ENCODE measurements around the gene SOX10. TPM values are rescaled to one million over a fixed set of nuclear protein-coding genes. Genes with fewer than 3 reads are reported as not detected.
A peak's percentile ranks its signal among the peaks of the same experiment; 100 is the strongest.

The SOX10 gene
- total RNA-seq, 2 experiments from 2014 or later = not detected

- intact Hi-C loops (cut with DNase I, micrococcal nuclease) = no loop called here
Measured at GRCh38 chr22:38012604-38013072, 28.3 kb upstream of the SOX10 start.

GRCh38 chr22:38009000-38009806, 24.8 kb upstream of the SOX10 start:
- no peaks in the 10 kb centered on the region for H3K9me3 ChIP-seq (ENCODE audit: control insufficient read depth in 1 of 2, insufficient read depth in 1 of 2, low read length in 2 of 2)
- ATAC-seq (ENCODE audit: poor library complexity) (no peak), DNase-seq (peak in 1 of 14 experiments; percentile 31)
- Mint-ChIP-seq H3K36me3 (ENCODE audit: low read depth) (no peaks in the 10 kb centered on the region), H3K27ac (no peak overlapping the region), H3K4me3 (no peak overlapping the region), H3K9me3 (no peaks in the 10 kb centered on the region), H3K27me3 (no peaks in the 10 kb centered on the region), H3K4me1 (ENCODE audit: low read depth) (no peaks in the 10 kb centered on the region)
- POLR2A ChIA-PET = no interaction called here
- no peaks in the 10 kb centered on the region for H3K27me3 ChIP-seq (ENCODE audit: control insufficient read depth in 1 of 2, insufficient read depth in 2 of 2, low read length in 2 of 2)
- H3K36me3 ChIP-seq (ENCODE audit: insufficient read depth, low read length) = no peaks in the 10 kb centered on the region
- CTCF ChIA-PET = no interaction called here
- no peak overlapping the region for H3K4me3 ChIP-seq (ENCODE audit: low read length)
- intact Hi-C loops (cut with DNase I, micrococcal nuclease) = no loop called here
- H3K27ac ChIP-seq (ENCODE audit: low read depth in 1 of 2, low read length in 2 of 2) = no peak overlapping the region
- H3K4me1 ChIP-seq (ENCODE audit: insufficient read depth, low read length) = no peaks in the 10 kb centered on the region
- TF ChIP-seq CTCF (IDR thresholded peaks at IDR 0.05) = no peak

More at GRCh38 chr22:38012604-38013072, 28.3 kb upstream of the SOX10 start:
- ATAC-seq (ENCODE audit: poor library complexity) (no peak), DNase-seq (no peak)
- TF ChIP-seq CTCF (IDR thresholded peaks at IDR 0.05) = no peak
- no peaks in the 10 kb centered on the region for H3K4me1 ChIP-seq (ENCODE audit: insufficient read depth, low read length)
- H3K36me3 ChIP-seq (ENCODE audit: insufficient read depth, low read length) = no peaks in the 10 kb centered on the region
- ChIA-PET POLR2A (no interaction called here), CTCF (interaction anchor here (0.7 kb wide), 1 partner anchor 190 kb away, joined by 3 read pairs; no protein-coding TSS in a partner anchor)
- Mint-ChIP-seq H3K9me3 (no peaks in the 10 kb centered on the region), H3K27me3 (no peaks in the 10 kb centered on the region), H3K27ac (no peak overlapping the region), H3K4me1 (ENCODE audit: low read depth) (no peaks in the 10 kb centered on the region), H3K36me3 (ENCODE audit: low read depth) (no peaks in the 10 kb centered on the region), H3K4me3 (no peak overlapping the region)
- H3K9me3 ChIP-seq (ENCODE audit: control insufficient read depth in 1 of 2, insufficient read depth in 1 of 2, low read length in 2 of 2) = no peaks in the 10 kb centered on the region
- H3K4me3 ChIP-seq (ENCODE audit: low read length) = no peak overlapping the region
- H3K27me3 ChIP-seq (ENCODE audit: control insufficient read depth in 1 of 2, insufficient read depth in 2 of 2, low read length in 2 of 2) = no peaks in the 10 kb centered on the region
- no peak overlapping the region for H3K27ac ChIP-seq (ENCODE audit: low read depth in 1 of 2, low read length in 2 of 2)

- POLR2A ChIA-PET = no interaction called here
- H3K9me3 ChIP-seq (ENCODE audit: control insufficient read depth in 1 of 2, insufficient read depth in 1 of 2, low read length in 2 of 2) = no peaks in the 10 kb centered on the region
- no peaks in the 10 kb centered on the region for H3K27me3 ChIP-seq (ENCODE audit: control insufficient read depth in 1 of 2, insufficient read depth in 2 of 2, low read length in 2 of 2)
- no peak overlapping the region for H3K4me3 ChIP-seq (ENCODE audit: low read length)
- intact Hi-C loops (cut with DNase I, micrococcal nuclease) = no loop called here
- CTCF ChIA-PET = no interaction called here
- no peak for ATAC-seq (ENCODE audit: poor library complexity)
- Mint-ChIP-seq H3K9me3 (no peaks in the 10 kb centered on the region), H3K27ac (no peak overlapping the region), H3K36me3 (ENCODE audit: low read depth) (no peaks in the 10 kb centered on the region), H3K4me3 (no peak overlapping the region), H3K27me3 (no peaks in the 10 kb centered on the region), H3K4me1 (ENCODE audit: low read depth) (no peaks in the 10 kb centered on the region)
- H3K36me3 ChIP-seq (ENCODE audit: insufficient read depth, low read length) = no peaks in the 10 kb centered on the region
- no peak for TF ChIP-seq CTCF (IDR thresholded peaks at IDR 0.05)
- H3K27ac ChIP-seq (ENCODE audit: low read depth in 1 of 2, low read length in 2 of 2) = no peak overlapping the region
- no peak for DNase-seq
- H3K4me1 ChIP-seq (ENCODE audit: insufficient read depth, low read length) = no peaks in the 10 kb centered on the region
Measured at GRCh38 chr22:38007330-38007902, 23.1 kb upstream of the SOX10 start.
